Sigmoid colon (tissue), 7 donors: Measurements from ENCODE around the gene ZNF691. TPM values are rescaled to one million over a fixed set of nuclear protein-coding genes. Genes with fewer than 3 reads are reported as not detected.

Experiments
- DNase-seq: peaks from one replicate; pipeline ENCODE4 v3.0.0-alpha.2; 2019
- H3K27ac ChIP-seq, 4 donors: fragments of 200-600 bp; sonication (generic); one replicate each; pipeline ENCODE4 v1.5.1; 2016 to 2019; ENCODE audit warnings: mild to moderate bottlenecking in 1 of 4
- H3K27me3 ChIP-seq, 3 donors: fragments of 200-600 bp; sonication (generic); one replicate each; pipeline ENCODE4 v1.5.1; 2019; ENCODE audit warnings: mild to moderate bottlenecking in 1 of 3
- H3K36me3 ChIP-seq, 4 donors: fragments of 200-600 bp; sonication (generic); one replicate each; pipeline ENCODE4 v1.5.1; 2016 to 2019
- H3K4me1 ChIP-seq, 4 donors: fragments of 200-600 bp; sonication (generic); one replicate each; pipeline ENCODE4 v1.5.1; 2017 to 2019
- H3K4me3 ChIP-seq, 4 donors: fragments of 200-600 bp; sonication (generic); one replicate each; pipeline ENCODE4 v1.5.1; 2017 to 2019; ENCODE audit warnings: mild to moderate bottlenecking in 2 of 4, moderate library complexity in 1 of 4
- H3K9me3 ChIP-seq, 4 donors: fragments of 200-600 bp in 3 of 4; sonication (generic) in 3 of 4; one replicate each; pipeline versions ENCODE4 v1.5.1 to v1.6.1; 2013 to 2019
- EP300 ChIP-seq, 4 donors: sonication (generic); formaldehyde crosslinking; IDR thresholded peaks; one replicate each; pipeline ENCODE4 v1.6.1; 2017; ENCODE audit warnings: antibody characterized with exemption in 4 of 4
- POLR2A ChIP-seq, 2 donors: fragments of 450-650 bp; IDR thresholded peaks; one replicate each; pipeline ENCODE4 v1.6.1; 2016; ENCODE audit warnings: antibody characterized with exemption in 2 of 2, mild to moderate bottlenecking in 2 of 2, moderate library complexity in 2 of 2
- POLR2AphosphoS5 ChIP-seq, 4 donors: sonication (generic); formaldehyde crosslinking; IDR thresholded peaks; one replicate each; pipeline ENCODE4 v1.6.1; 2017; ENCODE audit warnings: antibody characterized with exemption in 4 of 4
- WGBS, 2 donors: extraction: QIAGEN DNeasy Blood & Tissue Kit; methylation state at CpG; one replicate each; pipeline ENCODE4 v1.1.7; 2013; 5-methylcytosine and 5-hydroxymethylcytosine counted together
- intact Hi-C: fragments of 100-400 bp; cut with DNase I; formaldehyde crosslinking; loops from one replicate; pipeline ENCODE4 v1.15.1; 2023
- polyA plus RNA-seq, 3 donors: library from polyadenylated mRNA; stranded (reverse); fragments of 200-250 nt; gene quantifications; one replicate each; pipeline ENCODE4 v1.2.3, GENCODE V29; 2013
- total RNA-seq, 4 donors: library from RNA; depleted of rRNA; stranded (reverse); fragments of >200 nt; gene quantifications; one replicate each; pipeline ENCODE4 v1.1.0, GENCODE V29; 2016
- TF ChIP-seq, protein P1 (sequence below), 4 experiments: fragments of 450-650 bp in 3 of 4; fragments of 200-600 bp in 1 of 4; IDR thresholded peaks; one replicate each; pipeline ENCODE4 v1.5.1; 2016 to 2019; ENCODE audit warnings: antibody characterized with exemption in 4 of 4, mild to moderate bottlenecking in 3 of 4, moderate library complexity in 2 of 4
- donor health status: healthy with polysubstance abuse.
- donor health status: Bipolar disorder and iron deficiency.
- donor health status: healthy.

Gene ZNF691, protein sequence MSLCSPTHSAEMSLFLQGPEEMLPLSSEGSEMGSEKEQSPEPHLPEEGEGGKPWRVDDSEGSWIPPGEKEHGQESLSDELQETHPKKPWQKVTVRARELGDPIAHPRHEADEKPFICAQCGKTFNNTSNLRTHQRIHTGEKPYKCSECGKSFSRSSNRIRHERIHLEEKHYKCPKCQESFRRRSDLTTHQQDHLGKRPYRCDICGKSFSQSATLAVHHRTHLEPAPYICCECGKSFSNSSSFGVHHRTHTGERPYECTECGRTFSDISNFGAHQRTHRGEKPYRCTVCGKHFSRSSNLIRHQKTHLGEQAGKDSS
- total RNA-seq: 10 to 100 TPM in 3 of 4 donors, 1 to 10 TPM in 1; 8.3 to 20.7 (median 15.2) TPM
- 1 to 10 TPM; 2.4 to 6.9 (median 3.2) TPM for polyA plus RNA-seq

DNA sequence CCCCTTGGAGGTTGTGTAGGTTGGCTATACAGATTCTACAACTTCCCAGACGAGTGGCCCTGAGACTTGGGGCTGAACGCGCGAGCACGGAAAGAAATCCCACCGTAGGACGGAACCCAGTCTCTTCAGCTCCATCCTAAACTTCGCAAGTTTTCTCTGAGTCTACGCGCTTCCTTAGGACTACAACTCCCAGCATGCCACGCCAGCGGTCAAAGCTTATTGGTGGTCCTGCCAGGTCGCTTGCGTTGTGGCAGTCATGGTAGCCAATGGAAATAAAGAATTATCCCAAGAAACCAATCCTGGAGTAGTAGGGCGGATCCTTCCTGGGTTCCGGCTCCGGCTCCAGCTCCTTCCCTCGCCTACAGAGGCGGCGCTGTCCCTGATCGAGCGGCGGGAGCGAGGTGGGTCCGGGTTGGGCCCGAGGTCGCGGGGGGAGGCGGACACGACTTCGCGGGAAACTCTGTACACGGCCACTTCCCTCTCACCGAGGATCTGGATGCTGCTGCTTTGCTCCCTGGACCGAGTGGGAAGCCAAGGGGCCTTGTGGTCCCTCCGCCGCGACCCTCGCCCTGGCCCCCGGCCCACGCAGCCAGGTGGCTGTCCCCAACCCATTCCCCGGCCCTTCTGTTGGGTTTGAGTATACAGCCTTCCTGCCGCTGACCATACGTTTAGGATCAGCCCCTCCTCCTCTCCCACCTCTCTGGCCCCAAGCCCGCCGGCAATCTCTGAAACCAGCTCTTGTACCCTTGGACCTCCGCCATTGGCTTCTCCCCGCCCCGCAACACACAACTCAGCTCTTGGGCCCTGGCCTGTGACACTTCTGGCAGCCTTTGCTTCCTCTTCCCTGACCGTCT, at the start of gene ZNF691:
Gene ZNF691, plus strand, starts transcription at position 357 of the 854 bp plus-strand sequence. CDS start 3,046 bp downstream, outside the sequence.
- Histone ChIP-seq H3K4me3 (peak within 1 kb of the TSS; percentile 65 to 99 (median 90)), H3K4me1 (peaks cover 0 to 23% (median 9%) of the 10 kb centered on the region in 4 donors), H3K36me3 (peaks cover 6 to 31% (median 10%) of the 10 kb centered on the region in 4 donors), H3K27ac (peak within 1 kb of the TSS; percentile 85 to 90 (median 87)), H3K27me3 (no peaks in the 10 kb centered on the region), H3K9me3 (no peaks in the 10 kb centered on the region)
- DNase-seq: peak; percentile 98
- WGBS, 2 donors: 1% methylated on average over 50 of the region's 50 CpGs
- intact Hi-C loops: loop anchor here (1.0 to 5.0 kb wide), 3 partner anchors 29 to 80 kb away; partner anchors contain the start of genes C1orf50, ERMAP, P3H1 and SVBP
- TF ChIP-seq, protein P1, sequence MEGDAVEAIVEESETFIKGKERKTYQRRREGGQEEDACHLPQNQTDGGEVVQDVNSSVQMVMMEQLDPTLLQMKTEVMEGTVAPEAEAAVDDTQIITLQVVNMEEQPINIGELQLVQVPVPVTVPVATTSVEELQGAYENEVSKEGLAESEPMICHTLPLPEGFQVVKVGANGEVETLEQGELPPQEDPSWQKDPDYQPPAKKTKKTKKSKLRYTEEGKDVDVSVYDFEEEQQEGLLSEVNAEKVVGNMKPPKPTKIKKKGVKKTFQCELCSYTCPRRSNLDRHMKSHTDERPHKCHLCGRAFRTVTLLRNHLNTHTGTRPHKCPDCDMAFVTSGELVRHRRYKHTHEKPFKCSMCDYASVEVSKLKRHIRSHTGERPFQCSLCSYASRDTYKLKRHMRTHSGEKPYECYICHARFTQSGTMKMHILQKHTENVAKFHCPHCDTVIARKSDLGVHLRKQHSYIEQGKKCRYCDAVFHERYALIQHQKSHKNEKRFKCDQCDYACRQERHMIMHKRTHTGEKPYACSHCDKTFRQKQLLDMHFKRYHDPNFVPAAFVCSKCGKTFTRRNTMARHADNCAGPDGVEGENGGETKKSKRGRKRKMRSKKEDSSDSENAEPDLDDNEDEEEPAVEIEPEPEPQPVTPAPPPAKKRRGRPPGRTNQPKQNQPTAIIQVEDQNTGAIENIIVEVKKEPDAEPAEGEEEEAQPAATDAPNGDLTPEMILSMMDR (IDR thresholded peaks at IDR 0.05): peak in 2 of 4 experiments; percentile 15 to 39
- TF ChIP-seq EP300 (IDR thresholded peaks at IDR 0.05) (no peak), POLR2AphosphoS5 (IDR thresholded peaks at IDR 0.05) (peak; percentile 73 to 93 (median 89)), POLR2A (IDR thresholded peaks at IDR 0.05) (peak; percentile 27 to 39)

DNA sequence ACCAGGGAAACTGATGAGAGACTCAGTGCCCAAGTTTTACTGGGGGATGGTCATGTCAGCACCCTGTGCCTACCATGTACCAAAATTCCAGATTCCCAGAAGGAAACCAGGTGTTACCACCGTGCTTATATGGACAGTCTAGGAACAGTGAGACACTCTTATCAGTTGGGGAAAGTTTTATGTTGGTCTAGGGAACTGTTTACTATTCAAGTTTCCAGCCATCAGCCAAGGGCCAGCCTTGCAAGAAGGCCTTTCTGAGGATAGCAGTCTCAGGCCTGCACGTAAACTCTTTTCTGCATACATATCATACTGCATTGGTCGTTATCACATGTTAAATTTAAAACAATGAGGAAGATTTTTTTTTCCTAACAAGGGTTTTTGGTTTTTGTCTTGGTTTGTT, 49.0 kb upstream of the ZNF691 start:
- intact Hi-C loops: no loop called here
- Histone ChIP-seq H3K9me3 (no peaks in the 10 kb centered on the region), H3K36me3 (no peaks in the 10 kb centered on the region), H3K4me1 (no peaks in the 10 kb centered on the region), H3K4me3 (no peak overlapping the region), H3K27me3 (no peaks in the 10 kb centered on the region), H3K27ac (no peak overlapping the region)
- TF ChIP-seq POLR2A (IDR thresholded peaks at IDR 0.05): no peak
- no peak for TF ChIP-seq POLR2AphosphoS5 (IDR thresholded peaks at IDR 0.05)
- TF ChIP-seq, protein P1 (IDR thresholded peaks at IDR 0.05): no peak
- TF ChIP-seq EP300 (IDR thresholded peaks at IDR 0.05): no peak
- WGBS, 2 donors: 60 to 81% methylated on average over 3 of the region's 3 CpGs
- no peak for DNase-seq

DNA sequence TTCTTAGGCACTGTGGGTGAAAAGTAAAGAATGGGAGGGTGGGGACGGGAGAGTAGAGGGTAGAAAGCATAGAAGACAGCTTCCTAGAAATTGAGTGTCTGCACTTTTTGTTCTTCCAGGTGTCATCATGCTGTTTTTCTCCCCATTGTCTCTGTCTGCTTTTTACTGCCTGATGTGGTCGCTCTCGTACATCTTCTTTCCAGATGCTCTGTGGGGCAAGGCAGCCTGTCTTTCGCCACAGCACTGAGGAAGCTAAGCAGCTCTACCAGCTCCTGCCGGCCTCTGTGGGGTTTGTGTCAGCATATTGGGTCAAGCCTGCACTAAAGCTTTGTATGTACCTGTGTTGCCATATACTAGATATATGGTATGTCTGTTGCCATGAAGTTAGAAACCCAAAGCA, 48.4 kb upstream of the ZNF691 start:
- TF ChIP-seq POLR2AphosphoS5 (IDR thresholded peaks at IDR 0.05): no peak
- no peak for TF ChIP-seq POLR2A (IDR thresholded peaks at IDR 0.05)
- TF ChIP-seq, protein P1 (IDR thresholded peaks at IDR 0.05): no peak
- no peak for TF ChIP-seq EP300 (IDR thresholded peaks at IDR 0.05)
- WGBS, 2 donors: 81 to 86% methylated on average over 5 of the region's 5 CpGs
- intact Hi-C loops: no loop called here
- DNase-seq: no peak
- Histone ChIP-seq H3K36me3 (no peaks in the 10 kb centered on the region), H3K27ac (no peak overlapping the region), H3K27me3 (no peaks in the 10 kb centered on the region), H3K4me3 (no peak overlapping the region), H3K4me1 (no peaks in the 10 kb centered on the region), H3K9me3 (no peaks in the 10 kb centered on the region)

DNA sequence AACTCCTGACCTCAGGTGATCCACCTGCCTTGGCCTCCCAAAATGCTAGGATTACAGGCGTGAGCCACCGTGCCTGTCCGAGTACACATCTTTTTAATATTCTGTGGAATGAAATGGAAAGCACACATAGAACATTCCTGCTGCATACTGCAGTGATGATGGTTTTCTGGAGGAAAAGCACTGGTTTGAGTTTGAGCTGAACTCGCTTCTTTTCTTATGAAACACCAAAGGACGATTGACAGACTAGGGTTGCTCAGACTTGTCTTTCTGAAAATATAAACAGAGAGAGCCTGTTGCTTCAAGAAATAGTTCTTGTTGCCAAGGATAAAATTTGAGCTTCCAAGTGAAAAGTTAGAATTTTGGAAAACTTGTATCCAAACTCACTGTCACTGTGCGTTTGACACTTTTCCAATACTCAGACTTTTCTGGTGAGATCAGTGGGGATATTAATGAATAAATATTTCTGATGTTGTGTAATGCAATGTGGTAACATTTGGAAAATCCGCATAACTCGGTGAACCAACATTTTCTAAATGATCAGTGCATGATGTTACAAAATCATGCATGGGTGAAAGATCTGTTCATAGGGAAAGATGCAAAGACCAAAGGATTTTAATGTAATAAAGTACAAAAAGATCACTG, 44.5 kb upstream of the ZNF691 start:
- no peaks in the 10 kb centered on the region for H3K9me3 ChIP-seq
- no peak overlapping the region for H3K4me3 ChIP-seq
- no peak for DNase-seq
- no peaks in the 10 kb centered on the region for H3K27me3 ChIP-seq
- H3K27ac ChIP-seq: peak overlapping the region in 1 of 4 donors; percentile 28
- 86 to 89% methylated on average over 8 of the region's 8 CpGs for WGBS, 2 donors
- intact Hi-C loops: no loop called here
- no peak for TF ChIP-seq POLR2A (IDR thresholded peaks at IDR 0.05)
- no peak for TF ChIP-seq EP300 (IDR thresholded peaks at IDR 0.05)
- TF ChIP-seq, protein P1 (IDR thresholded peaks at IDR 0.05): no peak
- no peak for TF ChIP-seq POLR2AphosphoS5 (IDR thresholded peaks at IDR 0.05)
- peaks cover 0 to 7% (median 0%) of the 10 kb centered on the region in 4 donors for H3K36me3 ChIP-seq
- no peaks in the 10 kb centered on the region for H3K4me1 ChIP-seq
